WTC11 (cell line): Measurements from ENCODE around the gene CD74.

Experiments used
- ATF3 ChIP-seq: sonication (generic); formaldehyde crosslinking; conservative IDR thresholded peaks from 2 replicates; pipeline ENCODE4 v1.8.1; 2022; ENCODE audit warnings: mild to moderate bottlenecking, missing genetic modification reagents
- CTCF ChIP-seq: fragments of 200-600 bp; IDR thresholded peaks from 2 replicates; pipeline ENCODE4 v1.8.0; 2022; ENCODE audit warnings: antibody characterized with exemption
- IRF1 ChIP-seq: sonication (generic); formaldehyde crosslinking; IDR thresholded peaks from 2 replicates; pipeline ENCODE4 v1.8.0; 2023; ENCODE audit warnings: missing genetic modification reagents
- IRF2 ChIP-seq: sonication (generic); formaldehyde crosslinking; IDR thresholded peaks from 2 replicates; pipeline ENCODE4 v1.8.0; 2022; ENCODE audit warnings: low read depth, missing genetic modification reagents, borderline replicate concordance
- NR2C2 ChIP-seq: sonication (generic); formaldehyde crosslinking; IDR thresholded peaks from 2 replicates; pipeline ENCODE4 v1.8.0; 2022; ENCODE audit warnings: mild to moderate bottlenecking, missing genetic modification reagents
- SP1 ChIP-seq: sonication (generic); formaldehyde crosslinking; conservative IDR thresholded peaks from 2 replicates; pipeline ENCODE4 v1.8.1; 2022; ENCODE audit warnings: missing genetic modification reagents
- USF2 ChIP-seq: sonication (generic); formaldehyde crosslinking; IDR thresholded peaks from 2 replicates; pipeline ENCODE4 v1.8.1; 2023; ENCODE audit warnings: mild to moderate bottlenecking, missing genetic modification reagents, moderate library complexity
- TF ChIP-seq, protein P1 (sequence below): sonication (generic); formaldehyde crosslinking; IDR thresholded peaks from 2 replicates; pipeline ENCODE4 v1.8.0; 2022; ENCODE audit warnings: missing genetic modification reagents

- no peak for TF ChIP-seq SP1 (CRISPR knock-in tag)
- no peak for TF ChIP-seq IRF2 (CRISPR knock-in tag)
- no peak for TF ChIP-seq CTCF
- no peak for TF ChIP-seq NR2C2
- TF ChIP-seq ATF3: no peak
- no peak for TF ChIP-seq USF2
- TF ChIP-seq, protein P1, sequence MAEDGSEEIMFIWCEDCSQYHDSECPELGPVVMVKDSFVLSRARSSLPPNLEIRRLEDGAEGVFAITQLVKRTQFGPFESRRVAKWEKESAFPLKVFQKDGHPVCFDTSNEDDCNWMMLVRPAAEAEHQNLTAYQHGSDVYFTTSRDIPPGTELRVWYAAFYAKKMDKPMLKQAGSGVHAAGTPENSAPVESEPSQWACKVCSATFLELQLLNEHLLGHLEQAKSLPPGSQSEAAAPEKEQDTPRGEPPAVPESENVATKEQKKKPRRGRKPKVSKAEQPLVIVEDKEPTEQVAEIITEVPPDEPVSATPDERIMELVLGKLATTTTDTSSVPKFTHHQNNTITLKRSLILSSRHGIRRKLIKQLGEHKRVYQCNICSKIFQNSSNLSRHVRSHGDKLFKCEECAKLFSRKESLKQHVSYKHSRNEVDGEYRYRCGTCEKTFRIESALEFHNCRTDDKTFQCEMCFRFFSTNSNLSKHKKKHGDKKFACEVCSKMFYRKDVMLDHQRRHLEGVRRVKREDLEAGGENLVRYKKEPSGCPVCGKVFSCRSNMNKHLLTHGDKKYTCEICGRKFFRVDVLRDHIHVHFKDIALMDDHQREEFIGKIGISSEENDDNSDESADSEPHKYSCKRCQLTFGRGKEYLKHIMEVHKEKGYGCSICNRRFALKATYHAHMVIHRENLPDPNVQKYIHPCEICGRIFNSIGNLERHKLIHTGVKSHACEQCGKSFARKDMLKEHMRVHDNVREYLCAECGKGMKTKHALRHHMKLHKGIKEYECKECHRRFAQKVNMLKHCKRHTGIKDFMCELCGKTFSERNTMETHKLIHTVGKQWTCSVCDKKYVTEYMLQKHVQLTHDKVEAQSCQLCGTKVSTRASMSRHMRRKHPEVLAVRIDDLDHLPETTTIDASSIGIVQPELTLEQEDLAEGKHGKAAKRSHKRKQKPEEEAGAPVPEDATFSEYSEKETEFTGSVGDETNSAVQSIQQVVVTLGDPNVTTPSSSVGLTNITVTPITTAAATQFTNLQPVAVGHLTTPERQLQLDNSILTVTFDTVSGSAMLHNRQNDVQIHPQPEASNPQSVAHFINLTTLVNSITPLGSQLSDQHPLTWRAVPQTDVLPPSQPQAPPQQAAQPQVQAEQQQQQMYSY (CRISPR knock-in tag): no peak
- no peak for TF ChIP-seq IRF1 (CRISPR knock-in tag)
These were observed 51.4 kb downstream of the CD74 start for GRCh38 chr5:150361301-150361700.
